Neuron (in vitro differentiated cells): Measurements from ENCODE around the gene HAUS1.
"Not testable (repeated sequence)": the region's sequence is repeated elsewhere in the genome, so short reads cannot be mapped to it uniquely, and the experiment has no call there.

Source experiments
- H2AFZ ChIP-seq: one replicate; pipeline ENCODE4 v1.6.1; 2013; ENCODE audit warnings: low read depth, mild to moderate bottlenecking, inconsistent platforms, low read length, moderate library complexity
- H3K27me3 ChIP-seq: one replicate; pipeline ENCODE4 v1.6.1; 2013; ENCODE audit warnings: low read length; ENCODE audit not compliant: insufficient read depth
- H3K36me3 ChIP-seq: one replicate; pipeline ENCODE4 v1.6.1; 2013; ENCODE audit warnings: low read length; ENCODE audit not compliant: insufficient read depth
- H3K4me1 ChIP-seq: one replicate; pipeline ENCODE4 v1.6.1; 2013; ENCODE audit warnings: low read length; ENCODE audit not compliant: insufficient read depth
- H3K4me3 ChIP-seq: 2 replicates; pipeline ENCODE4 v1.5.1; 2013; ENCODE audit warnings: mild to moderate bottlenecking, low read length, moderate library complexity
- H3K9me3 ChIP-seq: one replicate; pipeline ENCODE4 v1.6.1; 2013; ENCODE audit warnings: low read length

HAUS1 gene

GRCh38 chr18:46071653-46072375, 32.4 kb upstream of the HAUS1 start, which contains the start of gene PSTPIP2:
PSTPIP2 (minus strand) TSS chr18:46072260; CDS start chr18:46072188, 72 bp downstream.
- Histone ChIP-seq H3K36me3 (no peaks in the 10 kb centered on the region), H3K4me3 (peak within 1 kb of the TSS; percentile 64), H3K9me3 (peaks cover 2% of the 10 kb centered on the region), H2AFZ (peak within 1 kb of the TSS; percentile 83), H3K27me3 (no peaks in the 10 kb centered on the region), H3K4me1 (peaks cover 9% of the 10 kb centered on the region)

- H3K27me3 ChIP-seq: no peaks in the 10 kb centered on the region
- H3K36me3 ChIP-seq: no peaks in the 10 kb centered on the region
- H3K9me3 ChIP-seq: peaks cover 2% of the 10 kb centered on the region
- H2AFZ ChIP-seq: peak overlapping the region; percentile 83
- peak overlapping the region; percentile 64 for H3K4me3 ChIP-seq
- peaks cover 9% of the 10 kb centered on the region for H3K4me1 ChIP-seq
Measured at GRCh38 chr18:46072376-46072867, 31.8 kb upstream of the HAUS1 start.

- H2AFZ ChIP-seq: no peak overlapping the region
- H3K4me3 ChIP-seq: no peak overlapping the region
Measured at GRCh38 chr18:46072959-46073358, 31.2 kb upstream of the HAUS1 start.

GRCh38 chr18:46073474-46074331, 30.5 kb upstream of the HAUS1 start:
- no peak overlapping the region for H2AFZ ChIP-seq
- H3K9me3 ChIP-seq: no peaks in the 10 kb centered on the region
- peaks cover 9% of the 10 kb centered on the region for H3K4me1 ChIP-seq
- no peaks in the 10 kb centered on the region for H3K27me3 ChIP-seq
- H3K36me3 ChIP-seq: no peaks in the 10 kb centered on the region
- H3K4me3 ChIP-seq: no peak overlapping the region

More at GRCh38 chr18:46072959-46073358, 31.2 kb upstream of the HAUS1 start:
- Histone ChIP-seq H3K4me1 (peaks cover 9% of the 10 kb centered on the region), H3K9me3 (no peaks in the 10 kb centered on the region), H3K27me3 (no peaks in the 10 kb centered on the region), H3K36me3 (no peaks in the 10 kb centered on the region)

- no peaks in the 10 kb centered on the region for H3K4me1 ChIP-seq
- no peak overlapping the region for H2AFZ ChIP-seq
- H3K27me3 ChIP-seq: no peaks in the 10 kb centered on the region
- no peaks in the 10 kb centered on the region for H3K9me3 ChIP-seq
- peaks cover 44% of the 10 kb centered on the region for H3K36me3 ChIP-seq
- H3K4me3 ChIP-seq: no peak overlapping the region
Measured at GRCh38 chr18:46079336-46079735, 24.8 kb upstream of the HAUS1 start.

- H3K4me1 ChIP-seq: no peaks in the 10 kb centered on the region
- no peak overlapping the region for H3K4me3 ChIP-seq
- no peak overlapping the region for H2AFZ ChIP-seq
- no peaks in the 10 kb centered on the region for H3K9me3 ChIP-seq
- H3K36me3 ChIP-seq: peaks cover 52% of the 10 kb centered on the region
- no peaks in the 10 kb centered on the region for H3K27me3 ChIP-seq
Measured at GRCh38 chr18:46080156-46080555, 24.0 kb upstream of the HAUS1 start.

- H2AFZ ChIP-seq: no peak overlapping the region
- H3K27me3 ChIP-seq: no peaks in the 10 kb centered on the region
- H3K9me3 ChIP-seq: no peaks in the 10 kb centered on the region
- H3K4me1 ChIP-seq: no peaks in the 10 kb centered on the region
- no peak overlapping the region for H3K4me3 ChIP-seq
- H3K36me3 ChIP-seq: peaks cover 88% of the 10 kb centered on the region
Measured at GRCh38 chr18:46084431-46084830, 19.8 kb upstream of the HAUS1 start.

GRCh38 chr18:46088501-46088900, 15.7 kb upstream of the HAUS1 start:
- not testable (repeated sequence) for H2AFZ ChIP-seq, H3K4me3 ChIP-seq, H3K4me1 ChIP-seq, H3K9me3 ChIP-seq, H3K27me3 ChIP-seq
- H3K36me3 ChIP-seq: peaks cover 94% of the 10 kb centered on the region

- no peak overlapping the region for H2AFZ ChIP-seq
- H3K9me3 ChIP-seq: no peaks in the 10 kb centered on the region
- H3K27me3 ChIP-seq: no peaks in the 10 kb centered on the region
- no peak overlapping the region for H3K4me3 ChIP-seq
- peaks cover 43% of the 10 kb centered on the region for H3K36me3 ChIP-seq
- peaks cover 12% of the 10 kb centered on the region for H3K4me1 ChIP-seq
Measured at GRCh38 chr18:46095532-46095931, 8.7 kb upstream of the HAUS1 start.

- Histone ChIP-seq H3K27me3 (no peaks in the 10 kb centered on the region), H2AFZ (no peak overlapping the region), H3K4me3 (peak overlapping the region; percentile 88), H3K4me1 (peaks cover 12% of the 10 kb centered on the region), H3K36me3 (peaks cover 33% of the 10 kb centered on the region), H3K9me3 (no peaks in the 10 kb centered on the region)
Measured at GRCh38 chr18:46096651-46097300, 7.4 kb upstream of the HAUS1 start.

GRCh38 chr18:46097431-46097800, 6.8 kb upstream of the HAUS1 start:
- Histone ChIP-seq H3K36me3 (peaks cover 27% of the 10 kb centered on the region), H3K4me1 (peaks cover 12% of the 10 kb centered on the region), H3K27me3 (no peaks in the 10 kb centered on the region), H3K4me3 (peak overlapping the region; percentile 88), H2AFZ (peak overlapping the region; percentile 94), H3K9me3 (no peaks in the 10 kb centered on the region)

- H3K9me3 ChIP-seq: no peaks in the 10 kb centered on the region
- H3K4me1 ChIP-seq: peaks cover 12% of the 10 kb centered on the region
- peak within 1 kb of the TSS; percentile 88 for H3K4me3 ChIP-seq
- peaks cover 23% of the 10 kb centered on the region for H3K36me3 ChIP-seq
- H2AFZ ChIP-seq: peak within 1 kb of the TSS; percentile 94
- H3K27me3 ChIP-seq: no peaks in the 10 kb centered on the region
Measured at GRCh38 chr18:46097801-46098615, 6.2 kb upstream of the HAUS1 start, which contains the start of gene ATP5F1A. ATP5F1A (minus strand) TSS chr18:46098296; CDS start chr18:46098231, 65 bp downstream.
